Measurements from ENCODE around the gene GRK3.

DNA sequence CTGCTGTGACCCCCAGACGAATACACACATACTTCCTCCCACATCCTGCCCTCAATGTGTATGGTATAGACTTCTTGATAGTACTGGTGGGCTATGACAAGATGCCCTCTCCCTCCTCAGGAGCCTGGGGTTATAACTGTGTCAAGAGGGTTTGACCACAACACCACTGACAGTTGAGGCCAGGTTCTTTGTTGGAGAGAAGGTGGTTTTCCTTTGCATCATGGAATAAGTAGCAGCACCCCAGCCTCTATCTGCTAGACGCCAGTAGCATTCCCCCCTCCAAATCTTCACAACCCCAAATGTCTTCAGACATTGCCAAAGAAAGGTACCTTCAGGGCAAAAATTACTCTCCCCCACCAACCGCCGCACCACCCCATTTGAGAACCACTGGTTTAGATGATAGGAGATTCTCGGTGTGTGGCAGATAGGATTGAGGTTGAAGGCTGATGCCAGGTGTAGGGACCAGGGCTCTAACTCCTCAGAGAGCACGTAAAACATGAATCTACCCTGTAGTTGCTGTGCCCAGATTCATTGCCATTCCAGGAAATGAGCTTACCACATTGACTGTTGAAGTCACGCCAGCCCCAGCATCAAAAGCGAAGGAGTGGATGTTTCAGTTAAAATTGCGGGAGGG is 172.0 kb downstream of the GRK3 start:
- TF ChIP-seq, protein P1, sequence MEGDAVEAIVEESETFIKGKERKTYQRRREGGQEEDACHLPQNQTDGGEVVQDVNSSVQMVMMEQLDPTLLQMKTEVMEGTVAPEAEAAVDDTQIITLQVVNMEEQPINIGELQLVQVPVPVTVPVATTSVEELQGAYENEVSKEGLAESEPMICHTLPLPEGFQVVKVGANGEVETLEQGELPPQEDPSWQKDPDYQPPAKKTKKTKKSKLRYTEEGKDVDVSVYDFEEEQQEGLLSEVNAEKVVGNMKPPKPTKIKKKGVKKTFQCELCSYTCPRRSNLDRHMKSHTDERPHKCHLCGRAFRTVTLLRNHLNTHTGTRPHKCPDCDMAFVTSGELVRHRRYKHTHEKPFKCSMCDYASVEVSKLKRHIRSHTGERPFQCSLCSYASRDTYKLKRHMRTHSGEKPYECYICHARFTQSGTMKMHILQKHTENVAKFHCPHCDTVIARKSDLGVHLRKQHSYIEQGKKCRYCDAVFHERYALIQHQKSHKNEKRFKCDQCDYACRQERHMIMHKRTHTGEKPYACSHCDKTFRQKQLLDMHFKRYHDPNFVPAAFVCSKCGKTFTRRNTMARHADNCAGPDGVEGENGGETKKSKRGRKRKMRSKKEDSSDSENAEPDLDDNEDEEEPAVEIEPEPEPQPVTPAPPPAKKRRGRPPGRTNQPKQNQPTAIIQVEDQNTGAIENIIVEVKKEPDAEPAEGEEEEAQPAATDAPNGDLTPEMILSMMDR (IDR thresholded peaks at IDR 0.05 in 4 of 5, conservative IDR thresholded peaks at IDR 0.05 in 1 of 5) = no peak
- TF ChIP-seq POLR2A (IDR thresholded peaks at IDR 0.05) = no peak

Measured in gastrocnemius medialis (tissue), 4 donors.